Neural progenitor cell (in vitro differentiated cells): ENCODE results near the gene SYT6. TPM values are rescaled to one million over a fixed set of nuclear protein-coding genes. Genes with fewer than 3 reads are reported as not detected.
A peak's percentile ranks its signal among the peaks of the same experiment; 100 is the strongest.

ENCODE experiments used
- DNase-seq: peaks from one replicate; pipeline ENCODE4 v3.0.0-alpha.2; 2016; ENCODE audit warnings: low spot score
- H2AFZ ChIP-seq: fragments of 200-600 bp; sonication (generic); replicated peaks from 2 replicates; pipeline ENCODE4 v1.6.1; 2016; ENCODE audit warnings: antibody characterized with exemption
- H3F3A ChIP-seq: fragments of 200-600 bp; sonication (generic); 2 replicates; pipeline ENCODE4 v1.6.1; 2016; ENCODE audit warnings: antibody characterized with exemption, low read depth
- H3K27ac ChIP-seq: fragments of 200-600 bp; sonication (generic); 2 replicates; pipeline ENCODE4 v1.5.1; 2016; ENCODE audit warnings: mild to moderate bottlenecking
- H3K27me3 ChIP-seq: fragments of 200-600 bp; sonication (generic); 2 replicates; pipeline ENCODE4 v1.6.1; 2016; ENCODE audit warnings: mild to moderate bottlenecking, moderate library complexity
- H3K36me3 ChIP-seq: fragments of 200-600 bp; sonication (generic); 2 replicates; pipeline ENCODE4 v1.5.1; 2016
- H3K4me1 ChIP-seq: fragments of 200-600 bp; sonication (generic); 2 replicates; pipeline ENCODE4 v1.6.1; 2016; ENCODE audit warnings: mixed run types
- H3K4me2 ChIP-seq: fragments of 200-600 bp; sonication (generic); 2 replicates; pipeline ENCODE4 v1.6.1; 2016
- H3K4me3 ChIP-seq: fragments of 200-600 bp; sonication (generic); 2 replicates; pipeline ENCODE4 v1.5.1; 2016
- H3K79me2 ChIP-seq: fragments of 200-600 bp; sonication (generic); 2 replicates; pipeline ENCODE4 v1.6.1; 2016; ENCODE audit warnings: low read depth
- H3K9ac ChIP-seq: fragments of 200-600 bp; sonication (generic); 2 replicates; pipeline ENCODE4 v1.6.1; 2016
- H3K9me3 ChIP-seq: fragments of 200-600 bp; sonication (generic); 2 replicates; pipeline ENCODE4 v1.5.1; 2016; ENCODE audit warnings: low read depth
- H4K20me1 ChIP-seq: fragments of 200-600 bp; sonication (generic); 2 replicates; pipeline ENCODE4 v1.6.1; 2016; ENCODE audit warnings: low read depth
- H3K27ac Mint-ChIP-seq: 3 replicates; pipeline ENCODE4 v1.8.0; 2021; ENCODE audit warnings: mixed read lengths
- H3K27me3 Mint-ChIP-seq: 2 replicates; pipeline ENCODE4 v1.8.0; 2022; ENCODE audit warnings: low read depth, mild to moderate bottlenecking, inconsistent platforms, moderate library complexity, mixed read lengths; ENCODE audit not compliant: insufficient read depth
- H3K36me3 Mint-ChIP-seq: 3 replicates; pipeline ENCODE4 v1.8.0; 2021; ENCODE audit warnings: mixed read lengths
- H3K4me1 Mint-ChIP-seq: 3 replicates; pipeline ENCODE4 v1.8.0; 2021; ENCODE audit warnings: mixed read lengths
- H3K4me3 Mint-ChIP-seq: 3 replicates; pipeline ENCODE4 v1.8.0; 2021; ENCODE audit warnings: mild to moderate bottlenecking, moderate library complexity, mixed read lengths
- H3K9me3 Mint-ChIP-seq: 3 replicates; pipeline ENCODE4 v1.8.0; 2020; ENCODE audit warnings: mixed read lengths
- CTCF ChIP-seq: fragments of 200-600 bp; sonication (generic); IDR thresholded peaks from 2 replicates; pipeline ENCODE4 v1.5.1; 2017; ENCODE audit warnings: antibody characterized with exemption, mild to moderate bottlenecking
- EZH2 ChIP-seq: fragments of 200-600 bp; sonication (generic); IDR thresholded peaks from 2 replicates; pipeline ENCODE4 v1.6.1; 2017; ENCODE audit warnings: antibody characterized with exemption, mild to moderate bottlenecking, moderate library complexity
- EZH2phosphoT487 ChIP-seq: fragments of 200-600 bp; sonication (generic); IDR thresholded peaks from 2 replicates; pipeline ENCODE4 v1.6.1; 2017; ENCODE audit warnings: antibody characterized with exemption
- total RNA-seq: library from RNA; depleted of rRNA; stranded (reverse); fragments of >200 nt; gene quantifications from 2 replicates; pipeline ENCODE4 v1.2.3, GENCODE V29; 2015; ENCODE audit warnings: low replicate concordance

The SYT6 gene
- total RNA-seq, 1 donor from 2014 or later, result 8.1 TPM

GRCh38 chr1:114189398-114189797, 35.7 kb upstream of the SYT6 start:
- H3K4me1 Mint-ChIP-seq, result no peaks in the 10 kb centered on the region
- H3K27me3 Mint-ChIP-seq, result no peaks in the 10 kb centered on the region
- no peaks in the 10 kb centered on the region for H3F3A ChIP-seq

GRCh38 chr1:114181356-114181755, 27.7 kb upstream of the SYT6 start:
- no peaks in the 10 kb centered on the region for H3K9me3 ChIP-seq
- Mint-ChIP-seq H3K27ac (no peak overlapping the region), H3K36me3 (no peaks in the 10 kb centered on the region), H3K4me3 (no peak overlapping the region), H3K27me3 (peaks cover 5% of the 10 kb centered on the region), H3K9me3 (peaks cover 4% of the 10 kb centered on the region), H3K4me1 (no peaks in the 10 kb centered on the region)
- H3K27me3 ChIP-seq, result no peaks in the 10 kb centered on the region
- no peaks in the 10 kb centered on the region for H4K20me1 ChIP-seq
- no peak overlapping the region for H3K9ac ChIP-seq
- H3K4me1 ChIP-seq, result peaks cover 4% of the 10 kb centered on the region
- H3K36me3 ChIP-seq, result no peaks in the 10 kb centered on the region
- no peak for DNase-seq
- H3K4me2 ChIP-seq, result no peak overlapping the region
- peak overlapping the region; percentile 79 for H2AFZ ChIP-seq
- H3K27ac ChIP-seq, result no peak overlapping the region
- TF ChIP-seq EZH2, result no peak
- TF ChIP-seq CTCF, result no peak
- TF ChIP-seq EZH2phosphoT487, result no peak
- no peak overlapping the region for H3K4me3 ChIP-seq
- no peaks in the 10 kb centered on the region for H3F3A ChIP-seq
- H3K79me2 ChIP-seq, result no peaks in the 10 kb centered on the region

More at GRCh38 chr1:114189398-114189797, 35.7 kb upstream of the SYT6 start:
- H3K27ac Mint-ChIP-seq, result no peak overlapping the region
- no peak overlapping the region for H3K4me3 ChIP-seq
- no peak for DNase-seq
- H3K9ac ChIP-seq, result no peak overlapping the region
- no peaks in the 10 kb centered on the region for H4K20me1 ChIP-seq
- no peaks in the 10 kb centered on the region for H3K9me3 ChIP-seq
- H3K4me2 ChIP-seq, result no peak overlapping the region
- H2AFZ ChIP-seq, result no peak overlapping the region
- H3K79me2 ChIP-seq, result no peaks in the 10 kb centered on the region
- no peaks in the 10 kb centered on the region for H3K36me3 Mint-ChIP-seq
- H3K36me3 ChIP-seq, result no peaks in the 10 kb centered on the region
- TF ChIP-seq EZH2phosphoT487, result no peak
- no peak for TF ChIP-seq CTCF
- no peak for TF ChIP-seq EZH2
- H3K4me3 Mint-ChIP-seq, result no peak overlapping the region
- peaks cover 4% of the 10 kb centered on the region for H3K9me3 Mint-ChIP-seq
- H3K4me1 ChIP-seq, result no peaks in the 10 kb centered on the region
- no peaks in the 10 kb centered on the region for H3K27me3 ChIP-seq
- no peak overlapping the region for H3K27ac ChIP-seq

GRCh38 chr1:114180742-114181141, 27.1 kb upstream of the SYT6 start:
- H3F3A ChIP-seq, result no peaks in the 10 kb centered on the region
- no peak overlapping the region for H3K4me3 ChIP-seq
- no peak for TF ChIP-seq EZH2
- TF ChIP-seq EZH2phosphoT487, result no peak
- no peak for TF ChIP-seq CTCF
- no peak overlapping the region for H3K9ac ChIP-seq
- no peaks in the 10 kb centered on the region for H3K4me1 Mint-ChIP-seq
- H3K79me2 ChIP-seq, result no peaks in the 10 kb centered on the region
- peaks cover 5% of the 10 kb centered on the region for H3K27me3 Mint-ChIP-seq
- H3K4me2 ChIP-seq, result no peak overlapping the region
- no peak overlapping the region for H3K27ac ChIP-seq
- DNase-seq, result no peak
- H3K4me3 Mint-ChIP-seq, result no peak overlapping the region
- H3K9me3 ChIP-seq, result no peaks in the 10 kb centered on the region
- no peaks in the 10 kb centered on the region for H3K27me3 ChIP-seq
- H3K36me3 Mint-ChIP-seq, result no peaks in the 10 kb centered on the region
- peaks cover 4% of the 10 kb centered on the region for H3K4me1 ChIP-seq
- H3K9me3 Mint-ChIP-seq, result peaks cover 4% of the 10 kb centered on the region
- H3K27ac Mint-ChIP-seq, result no peak overlapping the region
- H3K36me3 ChIP-seq, result no peaks in the 10 kb centered on the region
- H4K20me1 ChIP-seq, result no peaks in the 10 kb centered on the region
- H2AFZ ChIP-seq, result no peak overlapping the region

GRCh38 chr1:114178936-114179335, 25.3 kb upstream of the SYT6 start:
- H3K36me3 Mint-ChIP-seq, result no peaks in the 10 kb centered on the region
- H3K4me1 Mint-ChIP-seq, result no peaks in the 10 kb centered on the region
- no peaks in the 10 kb centered on the region for H4K20me1 ChIP-seq
- TF ChIP-seq EZH2phosphoT487, result no peak
- no peak for TF ChIP-seq EZH2
- no peak for TF ChIP-seq CTCF
- H3K27me3 ChIP-seq, result no peaks in the 10 kb centered on the region
- no peaks in the 10 kb centered on the region for H3F3A ChIP-seq
- H3K9me3 ChIP-seq, result no peaks in the 10 kb centered on the region
- DNase-seq, result no peak
- no peak overlapping the region for H3K9ac ChIP-seq
- H3K36me3 ChIP-seq, result no peaks in the 10 kb centered on the region
- peaks cover 4% of the 10 kb centered on the region for H3K4me1 ChIP-seq
- no peaks in the 10 kb centered on the region for H3K79me2 ChIP-seq
- H3K4me3 Mint-ChIP-seq, result no peak overlapping the region
- no peak overlapping the region for H2AFZ ChIP-seq
- no peak overlapping the region for H3K4me2 ChIP-seq
- H3K27me3 Mint-ChIP-seq, result peaks cover 5% of the 10 kb centered on the region
- H3K27ac Mint-ChIP-seq, result no peak overlapping the region
- no peak overlapping the region for H3K4me3 ChIP-seq
- no peaks in the 10 kb centered on the region for H3K9me3 Mint-ChIP-seq
- H3K27ac ChIP-seq, result no peak overlapping the region
